Tibial nerve (tissue), 4 donors: ENCODE data around the gene LARP4. TPM values are rescaled to one million over a fixed set of nuclear protein-coding genes. Genes with fewer than 3 reads are reported as not detected.
"Not testable (repeated sequence)": the region's sequence is repeated elsewhere in the genome, so short reads cannot be mapped to it uniquely, and the experiment has no call there.

Experiments
- DNase-seq, 2 donors: peaks; one replicate each; pipeline ENCODE4 v3.0.0-alpha.2; 2019; ENCODE audit warnings: low spot score in 2 of 2
- H3K27ac ChIP-seq, 4 donors: fragments of 200-600 bp; sonication (generic) in 3 of 4; one replicate each; pipeline ENCODE4 v1.5.1; 2017 to 2019; ENCODE audit warnings: mild to moderate bottlenecking in 1 of 4
- H3K27me3 ChIP-seq, 2 donors: fragments of 200-600 bp; sonication (generic) in 1 of 2; one replicate each; pipeline versions ENCODE4 v1.5.1 to v1.6.0; 2017 to 2019
- H3K36me3 ChIP-seq, 3 donors: fragments of 200-600 bp; sonication (generic); one replicate each; pipeline ENCODE4 v1.5.1; 2018 to 2019
- H3K4me1 ChIP-seq, 4 donors: fragments of 200-600 bp; sonication (generic) in 3 of 4; one replicate each; pipeline ENCODE4 v1.5.1; 2017 to 2019
- H3K4me3 ChIP-seq, 4 donors: fragments of 200-600 bp; sonication (generic) in 3 of 4; one replicate each; pipeline ENCODE4 v1.5.1; 2017 to 2019; ENCODE audit warnings: mild to moderate bottlenecking in 1 of 4, moderate library complexity in 1 of 4
- H3K9me3 ChIP-seq, 4 donors: fragments of 200-600 bp; sonication (generic) in 3 of 4; one replicate each; pipeline ENCODE4 v1.5.1; 2017 to 2019
- EP300 ChIP-seq, 2 donors: sonication (generic); formaldehyde crosslinking; IDR thresholded peaks; one replicate each; pipeline ENCODE4 v1.6.1; 2017; ENCODE audit warnings: antibody characterized with exemption in 2 of 2, mild to moderate bottlenecking in 1 of 2
- POLR2A ChIP-seq, 2 donors: fragments of 450-650 bp; IDR thresholded peaks; one replicate each; pipeline ENCODE4 v1.6.1; 2017; ENCODE audit warnings: antibody characterized with exemption in 2 of 2, mild to moderate bottlenecking in 2 of 2, moderate library complexity in 2 of 2
- WGBS, 2 donors: methylation state at CpG; one replicate each; pipeline ENCODE4 v1.1.5; 2018; 5-methylcytosine and 5-hydroxymethylcytosine counted together
- total RNA-seq, 4 donors: library from RNA; depleted of rRNA; stranded (reverse); fragments of >200 nt; gene quantifications; one replicate each; pipeline ENCODE4 v1.1.0, GENCODE V29; 2016
- TF ChIP-seq, protein P1 (sequence below), 5 experiments: fragments of 200-600 bp in 3 of 5; fragments of 450-650 bp in 2 of 5; sonication (generic) in 3 of 5; IDR thresholded peaks; one replicate each; pipeline ENCODE4 v1.5.1; 2016 to 2019; ENCODE audit warnings: antibody characterized with exemption in 5 of 5, mild to moderate bottlenecking in 3 of 5, moderate library complexity in 2 of 5

LARP4 gene
- total RNA-seq, 4 donors from 2014 or later, result 35.7 to 72.6 (median 43.4) TPM

DNA sequence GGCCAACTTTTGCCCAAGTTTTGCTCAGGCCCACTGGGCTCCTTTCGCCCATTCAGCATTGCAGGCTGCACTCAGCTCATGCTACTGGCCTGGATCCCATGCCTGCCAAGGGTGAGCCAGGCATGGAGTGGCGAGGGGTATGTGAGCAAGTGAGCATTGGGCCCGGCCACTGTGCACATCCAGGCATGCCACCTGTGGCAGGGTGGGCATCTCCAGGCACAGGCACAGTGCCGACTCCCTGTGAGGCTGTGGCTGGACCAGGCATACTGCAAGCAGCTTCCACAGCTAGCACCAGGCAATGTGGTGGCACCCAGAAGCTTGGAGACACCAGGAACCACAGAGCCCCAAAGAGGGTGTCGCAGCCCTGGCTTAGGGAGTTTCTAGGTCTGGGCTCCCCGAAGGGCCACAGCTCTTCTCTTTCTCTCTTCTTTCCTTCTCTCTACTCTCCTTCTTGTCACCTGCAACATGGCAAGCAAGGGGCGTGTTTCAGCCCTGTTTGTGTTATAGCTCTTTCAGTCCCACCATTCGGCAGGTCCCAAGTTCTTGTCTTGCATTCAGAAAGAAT is 19.8 kb upstream of the LARP4 start:
- H3K4me1 ChIP-seq, result no peaks in the 10 kb centered on the region
- H3K27me3 ChIP-seq, result no peaks in the 10 kb centered on the region
- 92 to 93% methylated on average over 8 of the region's 8 CpGs for WGBS, 2 donors
- H3K27ac ChIP-seq, result no peak overlapping the region
- H3K9me3 ChIP-seq, result no peaks in the 10 kb centered on the region
- H3K36me3 ChIP-seq, result no peaks in the 10 kb centered on the region
- no peak overlapping the region for H3K4me3 ChIP-seq
- DNase-seq, result no peak
- TF ChIP-seq POLR2A (IDR thresholded peaks at IDR 0.05) (no peak), EP300 (IDR thresholded peaks at IDR 0.05) (no peak)
- TF ChIP-seq, protein P1, sequence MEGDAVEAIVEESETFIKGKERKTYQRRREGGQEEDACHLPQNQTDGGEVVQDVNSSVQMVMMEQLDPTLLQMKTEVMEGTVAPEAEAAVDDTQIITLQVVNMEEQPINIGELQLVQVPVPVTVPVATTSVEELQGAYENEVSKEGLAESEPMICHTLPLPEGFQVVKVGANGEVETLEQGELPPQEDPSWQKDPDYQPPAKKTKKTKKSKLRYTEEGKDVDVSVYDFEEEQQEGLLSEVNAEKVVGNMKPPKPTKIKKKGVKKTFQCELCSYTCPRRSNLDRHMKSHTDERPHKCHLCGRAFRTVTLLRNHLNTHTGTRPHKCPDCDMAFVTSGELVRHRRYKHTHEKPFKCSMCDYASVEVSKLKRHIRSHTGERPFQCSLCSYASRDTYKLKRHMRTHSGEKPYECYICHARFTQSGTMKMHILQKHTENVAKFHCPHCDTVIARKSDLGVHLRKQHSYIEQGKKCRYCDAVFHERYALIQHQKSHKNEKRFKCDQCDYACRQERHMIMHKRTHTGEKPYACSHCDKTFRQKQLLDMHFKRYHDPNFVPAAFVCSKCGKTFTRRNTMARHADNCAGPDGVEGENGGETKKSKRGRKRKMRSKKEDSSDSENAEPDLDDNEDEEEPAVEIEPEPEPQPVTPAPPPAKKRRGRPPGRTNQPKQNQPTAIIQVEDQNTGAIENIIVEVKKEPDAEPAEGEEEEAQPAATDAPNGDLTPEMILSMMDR (IDR thresholded peaks at IDR 0.05), result no peak

DNA sequence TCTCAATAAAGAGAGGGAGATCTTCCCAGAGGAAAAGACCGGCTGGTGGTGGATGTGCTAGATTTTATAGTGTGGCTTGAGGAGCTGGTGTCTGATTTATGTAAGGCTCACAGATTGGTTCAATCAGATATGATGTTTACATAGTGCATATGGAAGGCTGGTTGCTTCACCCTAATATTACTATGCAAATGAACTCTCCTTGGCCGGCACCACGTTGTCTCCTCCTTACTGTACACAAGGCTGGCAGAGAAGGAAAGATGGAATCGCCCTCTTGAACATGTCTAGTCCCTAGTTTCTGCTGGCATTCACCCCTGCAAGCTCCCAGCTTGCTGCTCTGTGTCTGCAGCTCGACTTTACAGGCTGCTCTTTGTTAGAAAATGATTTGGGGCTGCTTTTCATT is 13.2 kb upstream of the LARP4 start:
- Histone ChIP-seq H3K27ac (no peak overlapping the region), H3K9me3 (no peaks in the 10 kb centered on the region), H3K4me1 (peaks cover 0 to 5% (median 0%) of the 10 kb centered on the region in 4 donors), H3K36me3 (no peaks in the 10 kb centered on the region), H3K27me3 (no peaks in the 10 kb centered on the region), H3K4me3 (no peak overlapping the region)
- DNase-seq, result no peak
- TF ChIP-seq, protein P1 (IDR thresholded peaks at IDR 0.05), result no peak
- TF ChIP-seq POLR2A (IDR thresholded peaks at IDR 0.05), result no peak
- TF ChIP-seq EP300 (IDR thresholded peaks at IDR 0.05), result no peak
- WGBS, 2 donors, result 16 to 23% methylated on average over 5 of the region's 5 CpGs

DNA sequence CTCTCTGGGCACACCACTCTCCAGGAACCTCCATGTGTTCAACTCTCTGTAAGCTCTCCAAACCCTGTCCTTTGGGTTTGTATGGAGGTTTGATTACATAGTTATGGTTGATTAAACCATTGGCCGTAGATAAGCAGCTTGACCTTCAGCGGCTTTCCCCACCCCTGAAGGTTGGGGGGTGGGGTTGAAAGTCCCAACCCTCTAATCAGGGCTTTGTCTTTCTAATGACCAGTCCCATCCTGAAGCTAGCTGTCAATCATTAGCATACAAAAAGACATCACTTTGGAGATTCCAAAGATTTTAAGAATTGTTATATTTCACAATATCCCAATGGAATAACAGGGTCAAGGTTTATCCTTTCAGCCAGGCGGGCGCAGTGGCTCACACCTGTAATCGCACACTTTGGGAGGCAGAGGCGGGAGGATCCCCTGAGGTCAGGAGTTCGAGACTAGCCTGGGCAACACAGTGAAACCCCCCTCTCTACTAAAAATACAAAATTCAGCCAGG is 12.7 kb upstream of the LARP4 start:
- no peaks in the 10 kb centered on the region for H3K36me3 ChIP-seq
- no peak for DNase-seq
- no peaks in the 10 kb centered on the region for H3K9me3 ChIP-seq
- H3K27ac ChIP-seq, result no peak overlapping the region
- H3K4me1 ChIP-seq, result peaks cover 0 to 5% (median 0%) of the 10 kb centered on the region in 4 donors
- TF ChIP-seq, protein P1 (IDR thresholded peaks at IDR 0.05), result no peak
- TF ChIP-seq POLR2A (IDR thresholded peaks at IDR 0.05) (no peak), EP300 (IDR thresholded peaks at IDR 0.05) (no peak)
- H3K27me3 ChIP-seq, result no peaks in the 10 kb centered on the region
- whole genome bisulfite sequencing, 2 donors, result 56 to 70% methylated on average over 7 of the region's 7 CpGs
- H3K4me3 ChIP-seq, result no peak overlapping the region

DNA sequence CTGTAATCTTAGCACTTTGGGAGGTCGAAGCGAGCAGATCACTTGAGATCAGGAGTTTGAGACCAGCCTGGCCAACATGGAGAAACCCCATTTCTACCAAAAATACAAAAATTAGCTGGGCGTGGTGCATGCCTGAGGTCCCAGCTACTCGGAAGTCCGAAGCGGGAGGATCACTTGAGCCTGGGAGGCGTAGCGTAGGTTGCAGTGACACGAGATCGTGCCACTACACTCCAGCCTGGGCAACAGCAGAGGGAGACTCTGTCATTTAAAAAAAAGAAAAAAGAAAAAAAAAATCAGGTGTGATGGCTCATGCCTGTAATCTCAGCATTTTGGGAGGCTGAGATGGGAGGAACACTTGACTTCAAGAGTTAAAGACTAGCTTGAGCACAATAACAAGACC is 11.9 kb upstream of the LARP4 start:
- H3K27ac ChIP-seq, H3K9me3 ChIP-seq, H3K36me3 ChIP-seq, H3K27me3 ChIP-seq, H3K4me3 ChIP-seq, DNase-seq, H3K4me1 ChIP-seq: not testable (repeated sequence)
- 92 to 94% methylated on average over 10 of the region's 10 CpGs for WGBS, 2 donors

DNA sequence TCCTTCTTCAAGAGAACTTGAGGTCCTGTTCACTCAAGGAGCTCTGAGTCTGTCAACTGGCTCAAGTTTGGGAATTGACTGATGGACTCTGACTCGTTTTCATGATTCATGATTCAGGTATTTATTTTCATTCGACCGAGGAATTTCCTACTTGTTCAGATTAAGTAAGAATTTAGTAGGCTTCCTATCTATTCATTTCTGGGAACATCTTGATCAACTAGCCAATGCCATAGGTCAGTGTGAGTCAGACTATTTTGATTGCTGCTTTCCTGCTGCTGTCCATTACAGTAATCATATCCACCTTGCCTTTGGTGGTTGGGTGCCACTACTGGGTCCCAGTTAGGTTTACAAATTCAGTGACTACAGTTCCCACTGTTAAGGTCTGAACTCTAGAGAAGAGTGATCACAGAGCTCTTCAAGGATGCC is 10.4 kb upstream of the LARP4 start:
- Histone ChIP-seq H3K27me3 (no peaks in the 10 kb centered on the region), H3K4me3 (no peak overlapping the region), H3K36me3 (no peaks in the 10 kb centered on the region), H3K9me3 (no peaks in the 10 kb centered on the region), H3K27ac (peak overlapping the region in 2 of 4 donors; percentile 60 to 71), H3K4me1 (peaks cover 0 to 5% (median 0%) of the 10 kb centered on the region in 4 donors)
- peak in 1 of 2 donors; percentile 17 for DNase-seq
- peak in 1 of 2 donors; percentile 50 for TF ChIP-seq EP300 (IDR thresholded peaks at IDR 0.05)
- TF ChIP-seq, protein P1 (IDR thresholded peaks at IDR 0.05), result no peak
- 48 to 56% methylated on average over 3 of the region's 3 CpGs for WGBS, 2 donors
